Measurements from ENCODE around the gene VEGFA. TPM values are rescaled to one million over a fixed set of nuclear protein-coding genes. Genes with fewer than 3 reads are reported as not detected.

The VEGFA gene
- total RNA-seq, 1 donor from 2014 or later: 137 TPM

- H3K4me3 Mint-ChIP-seq (ENCODE audit: unreplicated experiment): no peak overlapping the region
- no peak overlapping the region for H3K27ac Mint-ChIP-seq (ENCODE audit: unreplicated experiment)
- no peaks in the 10 kb centered on the region for H3K4me1 Mint-ChIP-seq (ENCODE audit: low read depth)
- H3K36me3 Mint-ChIP-seq (ENCODE audit: low read depth): no peaks in the 10 kb centered on the region
- DNase-seq (ENCODE audit: low spot score): peak; percentile 39
- no peak for TF ChIP-seq CTCF (IDR thresholded peaks at IDR 0.05)
- H3K27me3 Mint-ChIP-seq (ENCODE audit: low read depth): peaks cover 12% of the 10 kb centered on the region
- no peaks in the 10 kb centered on the region for H3K9me3 Mint-ChIP-seq (ENCODE audit: low read depth)
Measured at GRCh38 chr6:43743682-43744381, 26.2 kb upstream of the VEGFA start.

DNA sequence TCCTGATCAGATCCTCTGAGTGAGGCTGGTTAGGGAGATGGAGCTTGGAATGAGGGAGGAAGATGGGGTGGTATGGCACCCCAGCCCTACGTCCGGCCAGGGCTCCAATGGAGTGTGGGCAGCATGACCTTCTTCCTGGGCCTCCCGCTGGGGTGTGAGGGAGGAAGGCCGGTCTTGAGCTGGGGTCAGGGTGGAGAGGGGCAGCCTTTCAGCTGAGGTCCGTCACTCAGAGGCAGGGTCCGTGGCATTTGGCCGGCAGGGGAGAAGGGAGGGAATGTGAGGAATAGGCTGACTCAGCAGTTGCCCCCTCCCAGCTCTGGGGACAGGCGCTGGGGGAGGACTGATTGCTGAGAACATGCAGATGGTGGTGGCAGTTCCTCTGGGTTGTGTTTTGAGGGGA, 25.5 kb upstream of the VEGFA start:
- Mint-ChIP-seq H3K4me3 (ENCODE audit: unreplicated experiment) (no peak overlapping the region), H3K9me3 (ENCODE audit: low read depth) (no peaks in the 10 kb centered on the region), H3K27ac (ENCODE audit: unreplicated experiment) (no peak overlapping the region), H3K4me1 (ENCODE audit: low read depth) (no peaks in the 10 kb centered on the region), H3K36me3 (ENCODE audit: low read depth) (no peaks in the 10 kb centered on the region), H3K27me3 (ENCODE audit: low read depth) (peaks cover 12% of the 10 kb centered on the region)
- TF ChIP-seq CTCF (IDR thresholded peaks at IDR 0.05): no peak
- peak; percentile 70 for DNase-seq (ENCODE audit: low spot score)

- TF ChIP-seq CTCF (IDR thresholded peaks at IDR 0.05): no peak
- Mint-ChIP-seq H3K4me3 (ENCODE audit: unreplicated experiment) (no peak overlapping the region), H3K36me3 (ENCODE audit: low read depth) (no peaks in the 10 kb centered on the region), H3K27me3 (ENCODE audit: low read depth) (peaks cover 12% of the 10 kb centered on the region), H3K4me1 (ENCODE audit: low read depth) (no peaks in the 10 kb centered on the region), H3K9me3 (ENCODE audit: low read depth) (no peaks in the 10 kb centered on the region), H3K27ac (ENCODE audit: unreplicated experiment) (no peak overlapping the region)
- DNase-seq (ENCODE audit: low spot score): peak; percentile 59
Measured at GRCh38 chr6:43744931-43745727, 24.9 kb upstream of the VEGFA start.

DNA sequence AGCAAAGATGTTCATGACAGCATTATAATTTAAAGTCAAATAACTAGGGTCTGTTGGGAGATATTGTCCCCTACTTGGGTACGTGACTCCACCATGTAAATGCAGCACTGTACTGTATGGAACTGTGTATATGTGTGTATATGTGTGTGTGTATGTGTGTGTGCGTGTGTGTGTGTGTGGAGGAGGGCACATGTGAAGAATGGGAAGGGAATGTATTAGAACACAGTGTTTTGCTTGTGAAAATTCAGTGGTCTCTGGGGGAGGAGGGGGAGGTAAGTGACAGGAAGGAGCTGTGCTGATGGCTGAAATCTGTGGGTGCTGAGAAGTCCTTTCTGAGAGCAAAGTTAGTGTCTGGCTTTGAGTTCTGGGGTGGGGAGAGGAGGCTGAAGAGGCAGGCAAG, 23.9 kb upstream of the VEGFA start:
- peak; percentile 0 for DNase-seq (ENCODE audit: low spot score)
- H3K27ac Mint-ChIP-seq (ENCODE audit: unreplicated experiment): no peak overlapping the region
- H3K4me3 Mint-ChIP-seq (ENCODE audit: unreplicated experiment): no peak overlapping the region
- H3K36me3 Mint-ChIP-seq (ENCODE audit: low read depth): no peaks in the 10 kb centered on the region
- TF ChIP-seq CTCF (IDR thresholded peaks at IDR 0.05): no peak
- H3K27me3 Mint-ChIP-seq (ENCODE audit: low read depth): peaks cover 12% of the 10 kb centered on the region
- no peaks in the 10 kb centered on the region for H3K4me1 Mint-ChIP-seq (ENCODE audit: low read depth)
- no peaks in the 10 kb centered on the region for H3K9me3 Mint-ChIP-seq (ENCODE audit: low read depth)

DNA sequence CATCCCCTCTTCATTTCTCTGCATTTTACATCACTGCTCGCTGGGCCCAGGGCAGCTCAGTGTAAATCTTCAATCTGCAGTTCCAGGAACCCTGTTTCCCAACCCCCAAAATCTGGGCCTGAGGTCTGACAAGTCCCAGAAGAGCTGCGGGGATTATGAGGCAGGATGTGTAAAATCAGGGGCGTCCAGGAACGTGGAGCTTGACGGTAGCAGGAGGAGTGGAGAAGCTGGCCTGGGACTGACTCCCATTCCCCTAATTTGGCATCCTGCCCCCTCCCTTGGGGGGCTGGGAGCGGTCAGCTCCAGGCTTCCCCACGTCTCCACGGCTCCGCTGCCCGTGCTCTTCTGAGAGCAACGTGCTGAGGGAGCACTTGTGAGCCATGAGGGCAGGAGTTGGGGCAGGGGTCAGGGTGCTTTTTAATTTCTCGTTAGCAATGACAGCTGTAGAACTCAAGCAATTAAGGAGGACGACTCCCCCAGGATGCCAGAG, 23.4 kb upstream of the VEGFA start:
- Mint-ChIP-seq H3K4me1 (ENCODE audit: low read depth) (no peaks in the 10 kb centered on the region), H3K9me3 (ENCODE audit: low read depth) (no peaks in the 10 kb centered on the region), H3K36me3 (ENCODE audit: low read depth) (no peaks in the 10 kb centered on the region), H3K27ac (ENCODE audit: unreplicated experiment) (no peak overlapping the region), H3K27me3 (ENCODE audit: low read depth) (peaks cover 12% of the 10 kb centered on the region), H3K4me3 (ENCODE audit: unreplicated experiment) (no peak overlapping the region)
- TF ChIP-seq CTCF (IDR thresholded peaks at IDR 0.05): no peak
- peak; percentile 49 for DNase-seq (ENCODE audit: low spot score)

Data from chondrocyte (in vitro differentiated cells).